T-cell (primary cell): ENCODE measurements around the gene KDM2A. TPM values are rescaled to one million over a fixed set of nuclear protein-coding genes. Genes with fewer than 3 reads are reported as not detected.
"Not testable (repeated sequence)": the region's sequence is repeated elsewhere in the genome, so short reads cannot be mapped to it uniquely, and the experiment has no call there.

ENCODE experiments used
- ATAC-seq, 4 experiments: fragments of 200-7000 bp in 3 of 4; fragments of 150-1000 bp in 1 of 4; cut with Tn5 transposase; replicated peaks in 1 of 4; 1 replicate in 3 of 4; 2 replicates in 1 of 4; pipeline ENCODE4 v1.10.0; 2021; ENCODE audit warnings: moderate library complexity in 3 of 4, mild to moderate bottlenecking in 2 of 4, moderate number of reproducible peaks in 1 of 4
- CTCF ChIA-PET, 2 donors: fragments of 300-600 bp; sonication (Branson Sonifier 250); formaldehyde crosslinking; loops; one replicate each; lab custom pipeline; 2022; ENCODE audit warnings: antibody characterized with exemption in 2 of 2; lab: Charles Lee
- POLR2A ChIA-PET, 2 donors: fragments of 300-600 bp; sonication (Branson Sonifier 250); formaldehyde crosslinking; loops; one replicate each; lab custom pipeline; 2022; ENCODE audit warnings: antibody characterized with exemption in 2 of 2; lab: Charles Lee
- DNase-seq, 35 experiments: peaks; one replicate each; pipeline versions ENCODE4 v3.0.0 to v3.0.0-alpha.2; 2013 to 2023
- H3K27ac ChIP-seq: one replicate; pipeline ENCODE4 v1.5.1; 2013; ENCODE audit warnings: low read length
- H3K27me3 ChIP-seq, 2 experiments: replicated peaks in 1 of 2; 1 replicate in 1 of 2; 2 replicates in 1 of 2; pipeline versions ENCODE4 v1.6.1 to v1.7.0; 2013; ENCODE audit warnings: low read length in 1 of 2, mixed read lengths in 1 of 2; ENCODE audit not compliant: control insufficient read depth in 2 of 2, insufficient read depth in 2 of 2; ENCODE audit errors: extremely low read depth in 1 of 2
- H3K36me3 ChIP-seq, 2 donors: 1 replicate in 1 of 2; 2 replicates in 1 of 2; pipeline versions ENCODE4 v1.6.1 to v1.7.0; 2013; ENCODE audit warnings: low read length in 1 of 2; ENCODE audit not compliant: control insufficient read depth in 2 of 2, insufficient read depth in 1 of 2; ENCODE audit errors: extremely low read depth in 1 of 2
- H3K4me1 ChIP-seq, 2 experiments: 1 replicate in 1 of 2; 2 replicates in 1 of 2; pipeline versions ENCODE4 v1.6.1 to v1.7.0; 2013; ENCODE audit warnings: low read length in 2 of 2, mixed read lengths in 1 of 2; ENCODE audit not compliant: insufficient read depth in 2 of 2, control insufficient read depth in 1 of 2; ENCODE audit errors: extremely low read depth in 1 of 2
- H3K4me3 ChIP-seq, 2 donors: 1 replicate in 1 of 2; 2 replicates in 1 of 2; pipeline versions ENCODE4 v1.5.1 to v1.7.0; 2013; ENCODE audit warnings: mild to moderate bottlenecking in 2 of 2, low read length in 1 of 2, moderate library complexity in 1 of 2; ENCODE audit not compliant: control insufficient read depth in 1 of 2; ENCODE audit errors: extremely low read depth in 1 of 2
- H3K9me3 ChIP-seq: 2 replicates; pipeline ENCODE4 v1.7.0; 2013
- H3K27ac Mint-ChIP-seq, 2 donors: one replicate each; pipeline ENCODE4 v1.8.0; 2020 to 2021; ENCODE audit warnings: mild to moderate bottlenecking in 2 of 2, mixed read lengths in 2 of 2
- H3K27me3 Mint-ChIP-seq, 2 donors: one replicate each; pipeline ENCODE4 v1.8.0; 2021 to 2022; ENCODE audit warnings: mixed read lengths in 2 of 2
- H3K36me3 Mint-ChIP-seq: one replicate; pipeline ENCODE4 v1.8.0; 2021; ENCODE audit warnings: mixed read lengths
- H3K4me1 Mint-ChIP-seq, 3 donors: one replicate each; pipeline ENCODE4 v1.8.0; 2020 to 2022; ENCODE audit warnings: mixed read lengths in 3 of 3, mild to moderate bottlenecking in 1 of 3
- H3K4me3 Mint-ChIP-seq, 3 donors: one replicate each; pipeline ENCODE4 v1.8.0; 2020 to 2022; ENCODE audit warnings: mild to moderate bottlenecking in 3 of 3, mixed read lengths in 3 of 3, moderate library complexity in 3 of 3
- H3K9me3 Mint-ChIP-seq, 3 donors: one replicate each; pipeline ENCODE4 v1.8.0; 2020 to 2022; ENCODE audit warnings: mixed read lengths in 3 of 3
- whole genome bisulfite sequencing: methylation state at CpG from one replicate; pipeline ENCODE4 v1.1.5; 2013; ENCODE audit warnings: missing lambda C conversion rate; ENCODE audit not compliant: insufficient coverage; 5-methylcytosine and 5-hydroxymethylcytosine counted together
- total RNA-seq, 35 experiments: library from RNA in 6 of 35; stranded (reverse) in 6 of 35; fragments of 120-200 nt in 1 of 35; gene quantifications; one replicate each; pipeline versions ENCODE4 v1.2.1 to v1.2.4 and lab custom pipeline; 2013 to 2026

The KDM2A gene
- total RNA-seq, 5 donors from 2014 or later (not counting 1 experiment from before 2014, with no cell fraction given) = 157 to 333 (median 178) TPM

DNA sequence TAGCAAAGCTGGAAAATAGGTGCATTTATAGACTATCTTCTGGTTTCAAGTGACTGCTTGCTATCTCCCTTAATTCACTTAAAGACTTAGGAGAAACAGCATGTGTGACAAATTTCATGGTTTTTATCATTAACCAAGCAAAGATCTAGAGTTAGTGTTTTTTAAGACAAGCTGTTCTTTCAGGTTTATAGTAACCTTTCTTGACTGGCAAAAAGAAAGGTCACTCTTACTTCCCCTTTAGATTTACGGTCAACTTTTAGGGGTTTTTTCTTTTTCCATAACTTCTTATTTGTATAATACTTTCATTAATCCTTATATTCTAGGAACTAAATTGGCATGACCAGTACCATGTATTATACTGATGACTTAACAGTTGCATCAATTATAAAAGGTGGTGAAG is 46.6 kb downstream of the KDM2A start:
- ATAC-seq (no peak), DNase-seq (no peak)
- Histone ChIP-seq H3K27me3 (no peaks in the 10 kb centered on the region), H3K36me3 (peaks cover under 1 to 7% of the 10 kb centered on the region in 2 donors), H3K4me1 (peaks cover 0 to 6% of the 10 kb centered on the region in 2 experiments), H3K4me3 (no peak overlapping the region), H3K27ac (no peak overlapping the region), H3K9me3 (no peaks in the 10 kb centered on the region)
- peak overlapping the region in 1 of 2 donors; percentile 30 for H3K27ac Mint-ChIP-seq
- no peaks in the 10 kb centered on the region for H3K27me3 Mint-ChIP-seq
- peaks cover 12% of the 10 kb centered on the region for H3K36me3 Mint-ChIP-seq
- POLR2A ChIA-PET = interaction anchor here in 1 of 2 donors (0.6 kb wide), 1 partner anchor 43 kb away, joined by 3 read pairs; no protein-coding TSS in a partner anchor
- no peaks in the 10 kb centered on the region for H3K9me3 Mint-ChIP-seq
- no CpG with 5 or more reads among the region's 1 CpG for WGBS
- H3K4me1 Mint-ChIP-seq = peaks cover 43 to 53% (median 51%) of the 10 kb centered on the region in 3 donors
- CTCF ChIA-PET = interaction anchor here in 1 of 2 donors (1.2 kb wide), 1 partner anchor 11 kb away, joined by 7 read pairs; no protein-coding TSS in a partner anchor
- H3K4me3 Mint-ChIP-seq = no peak overlapping the region

DNA sequence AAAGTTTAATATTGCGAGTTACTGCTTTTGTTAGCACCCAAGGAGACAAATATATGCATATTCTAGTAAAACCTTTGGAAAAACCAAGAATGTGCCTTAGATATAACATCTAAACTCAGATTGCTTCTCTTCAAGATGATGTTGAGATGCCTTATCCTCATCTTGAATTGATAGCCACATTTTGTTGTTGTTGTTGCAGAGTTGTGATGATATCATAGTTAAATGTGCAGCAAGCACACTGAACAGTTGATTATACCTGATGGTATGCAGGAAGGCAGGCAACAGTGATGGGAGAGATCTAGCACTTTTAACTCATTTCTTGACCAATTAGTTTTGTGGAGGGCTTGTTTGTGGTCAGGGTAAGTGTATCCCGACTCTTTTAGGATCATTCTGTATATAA is 48.0 kb downstream of the KDM2A start:
- H3K4me1 Mint-ChIP-seq = peaks cover 53 to 57% (median 54%) of the 10 kb centered on the region in 3 donors
- peaks cover 13% of the 10 kb centered on the region for H3K36me3 Mint-ChIP-seq
- Histone ChIP-seq H3K9me3 (no peaks in the 10 kb centered on the region), H3K27ac (no peak overlapping the region), H3K27me3 (no peaks in the 10 kb centered on the region), H3K4me1 (peaks cover 0 to 3% of the 10 kb centered on the region in 2 experiments), H3K4me3 (no peak overlapping the region), H3K36me3 (peaks cover 3 to 16% of the 10 kb centered on the region in 2 donors)
- CTCF ChIA-PET = interaction anchor here (0.5 to 0.9 kb wide), 8 partner anchors 62 to 440 kb away, joined by 3 to 11 read pairs (median 3); no protein-coding TSS in a partner anchor
- H3K27ac Mint-ChIP-seq = no peak overlapping the region
- no peak overlapping the region for H3K4me3 Mint-ChIP-seq
- no CpG with 5 or more reads among the region's 2 CpGs for WGBS
- no peaks in the 10 kb centered on the region for H3K27me3 Mint-ChIP-seq
- POLR2A ChIA-PET = no interaction called here
- no peak for DNase-seq
- H3K9me3 Mint-ChIP-seq = no peaks in the 10 kb centered on the region
- no peak for ATAC-seq

DNA sequence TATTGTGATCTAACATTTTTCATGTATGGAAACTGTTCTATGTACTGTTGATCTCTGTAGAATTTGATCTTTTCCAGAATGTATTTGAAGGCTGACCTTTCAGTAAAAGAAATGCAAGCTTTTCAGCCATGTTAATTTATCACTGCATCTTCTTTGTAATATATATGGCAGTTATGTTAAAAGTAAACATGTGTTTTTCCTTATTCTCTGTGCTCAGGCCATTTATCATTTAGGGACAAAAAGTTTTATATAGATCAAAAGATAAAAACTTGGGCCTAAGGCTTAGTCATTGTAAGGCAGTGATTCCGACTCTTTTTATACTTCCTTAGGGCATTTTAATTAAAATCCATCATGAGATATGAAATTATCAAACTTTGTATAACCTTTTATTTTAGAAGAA is 48.7 kb downstream of the KDM2A start:
- ATAC-seq (no peak), DNase-seq (no peak)
- Histone ChIP-seq H3K4me1 (peaks cover 0 to 3% of the 10 kb centered on the region in 2 experiments), H3K27ac (no peak overlapping the region), H3K27me3 (no peaks in the 10 kb centered on the region), H3K36me3 (peaks cover 3 to 15% of the 10 kb centered on the region in 2 donors), H3K4me3 (no peak overlapping the region), H3K9me3 (no peaks in the 10 kb centered on the region)
- no CpG with 5 or more reads among the region's 1 CpG for WGBS
- H3K4me3 Mint-ChIP-seq = no peak overlapping the region
- POLR2A ChIA-PET = interaction anchor here in 1 of 2 donors (0.6 kb wide), 1 partner anchor 1054 kb away, joined by 4 read pairs; no protein-coding TSS in a partner anchor
- CTCF ChIA-PET = interaction anchor here in 1 of 2 donors (0.7 to 0.9 kb wide), 3 partner anchors 84 to 87 kb away, joined by 3 to 11 read pairs (median 3); no protein-coding TSS in a partner anchor
- peaks cover 14% of the 10 kb centered on the region for H3K36me3 Mint-ChIP-seq
- peak overlapping the region; percentile 14 to 23 for H3K27ac Mint-ChIP-seq
- no peaks in the 10 kb centered on the region for H3K9me3 Mint-ChIP-seq
- H3K27me3 Mint-ChIP-seq = no peaks in the 10 kb centered on the region
- H3K4me1 Mint-ChIP-seq = peaks cover 56 to 60% (median 58%) of the 10 kb centered on the region in 3 donors

DNA sequence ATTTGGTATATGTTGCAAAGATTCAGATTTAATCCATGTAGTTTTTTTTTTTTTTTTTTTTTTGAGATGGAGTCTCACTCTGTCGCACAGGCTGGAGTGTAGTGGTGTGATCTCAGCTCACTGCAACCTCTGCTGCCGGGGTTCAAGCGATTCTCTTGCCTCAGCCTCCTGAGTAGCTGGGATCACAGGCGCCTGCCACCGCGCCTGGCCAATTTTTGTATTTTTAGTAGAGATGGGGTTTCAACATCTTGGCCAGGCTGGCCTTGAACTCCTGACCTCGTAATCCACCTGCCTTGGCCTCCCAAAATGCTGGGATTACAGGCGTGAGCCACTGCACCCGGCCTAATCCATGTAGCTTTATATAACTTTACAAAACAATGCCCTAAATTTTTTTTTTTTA is 49.8 kb downstream of the KDM2A start:
- POLR2A ChIA-PET, H3K9me3 ChIP-seq, H3K27ac ChIP-seq, DNase-seq, H3K4me3 ChIP-seq, H3K36me3 Mint-ChIP-seq, H3K27me3 Mint-ChIP-seq, H3K4me1 ChIP-seq, ATAC-seq, H3K27me3 ChIP-seq, H3K4me3 Mint-ChIP-seq, H3K27ac Mint-ChIP-seq, H3K9me3 Mint-ChIP-seq: not testable (repeated sequence)
- peaks cover 48 to 55% (median 49%) of the 10 kb centered on the region in 3 donors for H3K4me1 Mint-ChIP-seq
- no CpG with 5 or more reads among the region's 9 CpGs for WGBS
- CTCF ChIA-PET = interaction anchor here (0.7 kb wide), 2 partner anchors 203 to 436 kb away, joined by 4 to 5 read pairs; no protein-coding TSS in a partner anchor
- H3K36me3 ChIP-seq = peaks cover 3 to 11% of the 10 kb centered on the region in 2 donors

DNA sequence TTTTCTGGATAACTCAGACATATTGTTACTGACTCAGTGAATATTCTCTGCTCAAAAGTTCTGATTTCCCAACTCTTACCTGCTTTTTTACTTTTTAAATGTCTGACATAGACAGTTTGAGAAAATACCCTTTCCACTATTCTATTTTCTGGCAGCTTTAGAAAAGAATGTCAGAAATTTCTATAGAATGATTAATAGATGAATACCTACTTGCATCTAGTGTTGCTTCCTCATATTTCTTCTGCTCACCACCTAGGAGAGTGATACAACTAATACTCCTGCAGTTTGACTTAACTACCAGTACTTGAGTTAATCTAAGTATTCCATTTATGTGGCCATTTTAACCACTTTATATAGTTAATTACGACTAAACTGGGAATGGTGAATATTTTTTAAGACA is 55.2 kb downstream of the KDM2A start:
- POLR2A ChIA-PET = interaction anchor here in 1 of 2 donors (0.5 kb wide), 1 partner anchor 10 kb away, joined by 3 read pairs; no protein-coding TSS in a partner anchor
- H3K4me1 Mint-ChIP-seq = peaks cover 48 to 49% (median 49%) of the 10 kb centered on the region in 3 donors

DNA sequence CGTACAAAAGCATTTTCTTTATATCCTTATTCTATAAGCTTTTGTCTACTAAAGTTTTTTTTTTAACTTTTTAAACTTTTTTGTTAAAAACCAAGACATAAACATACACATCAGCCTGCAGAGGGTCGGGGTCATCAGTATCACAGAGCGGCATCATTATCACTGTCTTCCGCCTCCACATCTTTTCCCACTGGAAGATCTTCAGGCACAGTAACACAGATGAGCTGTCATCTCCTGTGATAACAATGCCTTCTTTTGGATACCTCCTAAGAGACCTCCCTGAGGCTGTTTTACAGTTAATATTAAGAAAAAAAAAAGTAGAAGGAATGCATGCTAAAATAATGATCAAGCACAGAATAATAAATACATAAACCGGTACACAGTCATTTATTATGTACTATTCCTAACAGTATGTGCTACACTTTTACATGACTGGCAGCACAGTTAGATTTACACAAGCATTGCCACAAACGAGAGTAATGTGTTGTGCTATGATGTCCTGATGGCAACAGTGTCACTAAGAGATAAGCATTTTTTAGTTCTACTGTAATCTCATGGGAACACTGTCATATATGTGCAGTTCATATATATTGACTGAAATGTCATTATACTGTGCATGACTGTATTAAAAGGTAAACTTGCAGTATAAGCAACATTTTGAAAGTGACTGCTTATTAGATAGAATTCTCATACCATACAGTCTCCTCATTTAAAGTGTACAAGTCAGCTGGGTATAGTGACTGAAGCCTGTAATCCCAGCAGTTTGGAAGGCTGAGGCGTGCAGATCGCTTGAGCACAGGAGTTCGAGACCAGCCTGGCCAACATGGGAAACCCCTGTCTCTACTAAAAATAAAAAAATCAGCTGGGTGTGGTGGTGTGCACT is 58.6 kb downstream of the KDM2A start:
- H3K27ac Mint-ChIP-seq = no peak overlapping the region
- ChIA-PET CTCF (interaction anchor here in 1 of 2 donors (1.0 kb wide), 1 partner anchor 12 kb away, joined by 7 read pairs; no protein-coding TSS in a partner anchor), POLR2A (interaction anchor here in 1 of 2 donors (0.6 kb wide), 1 partner anchor 13 kb away, joined by 3 read pairs; no protein-coding TSS in a partner anchor)
- no peak overlapping the region for H3K4me3 Mint-ChIP-seq
- H3K4me1 Mint-ChIP-seq = peaks cover 29 to 32% (median 29%) of the 10 kb centered on the region in 3 donors
- H3K36me3 ChIP-seq = peaks cover 7 to 29% of the 10 kb centered on the region in 2 donors
- H3K27ac ChIP-seq = no peak overlapping the region
- no peaks in the 10 kb centered on the region for H3K9me3 Mint-ChIP-seq
- H3K4me1 ChIP-seq = peaks cover 0 to 6% of the 10 kb centered on the region in 2 experiments
- H3K9me3 ChIP-seq = no peaks in the 10 kb centered on the region
- ATAC-seq = no peak
- no peak overlapping the region for H3K4me3 ChIP-seq
- H3K27me3 ChIP-seq = no peaks in the 10 kb centered on the region
- peaks cover 11% of the 10 kb centered on the region for H3K36me3 Mint-ChIP-seq
- no peaks in the 10 kb centered on the region for H3K27me3 Mint-ChIP-seq
- WGBS = no CpG with 5 or more reads among the region's 9 CpGs
- DNase-seq = no peak

More for the DNA sequence above, 55.2 kb downstream of the KDM2A start:
- H3K4me1 ChIP-seq = peaks cover 0 to 6% of the 10 kb centered on the region in 2 experiments
- peaks cover 3% of the 10 kb centered on the region for H3K36me3 Mint-ChIP-seq
- peaks cover 3 to 15% of the 10 kb centered on the region in 2 donors for H3K36me3 ChIP-seq
- ATAC-seq (no peak), DNase-seq (no peak)
- H3K4me3 ChIP-seq = no peak overlapping the region
- H3K27me3 ChIP-seq = no peaks in the 10 kb centered on the region
- no peak overlapping the region for H3K27ac ChIP-seq
- H3K9me3 ChIP-seq = no peaks in the 10 kb centered on the region
- WGBS = no CpG with 5 or more reads among the region's 1 CpG
- CTCF ChIA-PET = no interaction called here
- no peaks in the 10 kb centered on the region for H3K9me3 Mint-ChIP-seq
- no peaks in the 10 kb centered on the region for H3K27me3 Mint-ChIP-seq
- H3K4me3 Mint-ChIP-seq = no peak overlapping the region
- no peak overlapping the region for H3K27ac Mint-ChIP-seq
